GM04503 (cell line): ENCODE data around the gene SCRT2.
A peak's percentile ranks its signal among the peaks of the same experiment; 100 is the strongest.

Source experiments
- DNase-seq: peaks from one replicate; pipeline ENCODE4 v3.0.0-alpha.2; 2012; ENCODE audit warnings: low read depth

SCRT2 gene

GRCh38 chr20:671252-672030 lies 4.2 kb downstream of the SCRT2 start:
- no peak for DNase-seq

GRCh38 chr20:669573-669972 lies 6.0 kb downstream of the SCRT2 start:
- no peak for DNase-seq

- no peak for DNase-seq
Measured at GRCh38 chr20:668638-669037, 7.0 kb downstream of the SCRT2 start.

DNA sequence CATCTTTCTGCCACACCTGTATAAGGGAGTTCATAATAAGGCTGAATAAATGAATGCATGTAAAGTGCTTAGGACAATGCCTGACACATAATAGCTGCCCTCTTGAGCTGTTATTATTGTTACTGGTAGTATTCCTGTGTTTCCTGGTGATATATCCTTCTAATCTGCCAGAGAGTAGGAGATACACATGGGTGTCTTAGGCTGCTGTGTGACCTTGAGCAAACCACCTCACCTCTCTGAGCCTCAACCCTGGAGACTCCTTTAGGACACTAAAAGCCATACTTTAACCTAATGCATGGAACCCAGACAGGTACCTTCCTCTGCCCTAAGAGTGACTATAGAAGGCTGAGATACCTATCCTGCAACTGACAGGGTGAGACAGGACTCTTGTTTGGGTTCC lies 7.6 kb downstream of the SCRT2 start:
- DNase-seq = no peak

GRCh38 chr20:667351-668034 lies 8.1 kb downstream of the SCRT2 start:
- no peak for DNase-seq

DNA sequence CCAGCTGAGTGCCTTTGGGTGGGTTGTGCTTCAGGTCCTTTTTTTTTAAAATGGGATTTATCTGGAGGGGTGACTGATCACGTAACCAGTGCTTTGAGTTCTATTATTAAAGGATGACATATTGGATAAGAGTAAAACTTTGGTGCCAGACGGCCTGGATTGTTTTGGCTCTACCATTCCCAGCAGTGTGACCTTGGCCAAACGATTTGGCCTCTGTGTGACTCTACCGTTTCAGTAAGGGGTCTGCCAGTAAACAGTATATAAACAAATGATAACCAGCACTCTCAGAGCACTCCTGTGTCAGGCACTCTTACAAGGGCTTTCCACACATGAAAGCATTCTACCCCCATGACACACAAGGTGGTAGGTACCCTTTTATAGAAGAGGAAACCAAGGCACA lies 8.7 kb downstream of the SCRT2 start:
- no peak for DNase-seq

GRCh38 chr20:665276-665675 lies 10.3 kb downstream of the SCRT2 start:
- DNase-seq = no peak

GRCh38 chr20:664576-664975 lies 11.0 kb downstream of the SCRT2 start:
- no peak for DNase-seq

GRCh38 chr20:664151-664550 lies 11.5 kb downstream of the SCRT2 start:
- no peak for DNase-seq

DNA sequence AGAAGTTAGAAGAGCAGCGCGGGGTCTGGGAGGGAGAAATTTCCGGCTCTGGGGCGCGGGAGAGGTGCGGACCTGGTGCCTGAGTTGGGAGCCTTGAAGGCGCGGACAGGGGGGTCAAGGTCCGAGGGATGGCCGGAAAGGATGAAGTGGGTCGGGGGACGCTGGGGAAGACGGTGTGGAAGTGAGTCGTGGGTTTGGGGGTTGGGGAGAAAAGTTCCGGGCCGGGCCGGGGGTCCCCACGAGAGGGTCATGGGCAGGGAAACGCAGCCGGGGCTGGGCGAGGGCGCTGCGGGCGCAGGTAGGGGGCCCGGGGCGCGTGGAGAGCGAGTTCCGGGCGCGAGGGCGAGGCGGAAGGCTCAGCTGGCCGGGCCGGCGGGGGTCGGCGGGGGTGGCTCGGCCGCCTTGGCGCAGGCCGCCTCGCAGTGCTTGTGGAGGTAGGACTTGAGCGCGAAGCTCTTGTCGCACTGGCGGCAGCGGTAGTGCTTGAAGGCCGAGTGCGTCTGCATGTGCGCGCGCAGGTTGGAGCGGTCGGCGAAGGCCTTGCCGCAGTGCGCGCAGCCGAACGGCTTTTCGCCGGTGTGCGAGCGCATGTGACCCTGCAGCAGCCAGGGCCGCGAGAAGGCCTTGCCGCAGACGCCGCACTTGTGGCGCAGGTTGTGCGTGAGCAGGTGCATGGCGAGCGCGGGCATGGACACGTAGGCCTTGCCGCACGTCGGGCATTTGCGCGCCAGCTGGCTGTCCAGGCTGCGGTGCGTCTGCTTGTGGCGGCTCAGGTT lies 12.1 kb downstream of the SCRT2 start:
- no peak for DNase-seq

- no peak for DNase-seq
Measured at GRCh38 chr20:662277-663192, 13.1 kb downstream of the SCRT2 start.

DNA sequence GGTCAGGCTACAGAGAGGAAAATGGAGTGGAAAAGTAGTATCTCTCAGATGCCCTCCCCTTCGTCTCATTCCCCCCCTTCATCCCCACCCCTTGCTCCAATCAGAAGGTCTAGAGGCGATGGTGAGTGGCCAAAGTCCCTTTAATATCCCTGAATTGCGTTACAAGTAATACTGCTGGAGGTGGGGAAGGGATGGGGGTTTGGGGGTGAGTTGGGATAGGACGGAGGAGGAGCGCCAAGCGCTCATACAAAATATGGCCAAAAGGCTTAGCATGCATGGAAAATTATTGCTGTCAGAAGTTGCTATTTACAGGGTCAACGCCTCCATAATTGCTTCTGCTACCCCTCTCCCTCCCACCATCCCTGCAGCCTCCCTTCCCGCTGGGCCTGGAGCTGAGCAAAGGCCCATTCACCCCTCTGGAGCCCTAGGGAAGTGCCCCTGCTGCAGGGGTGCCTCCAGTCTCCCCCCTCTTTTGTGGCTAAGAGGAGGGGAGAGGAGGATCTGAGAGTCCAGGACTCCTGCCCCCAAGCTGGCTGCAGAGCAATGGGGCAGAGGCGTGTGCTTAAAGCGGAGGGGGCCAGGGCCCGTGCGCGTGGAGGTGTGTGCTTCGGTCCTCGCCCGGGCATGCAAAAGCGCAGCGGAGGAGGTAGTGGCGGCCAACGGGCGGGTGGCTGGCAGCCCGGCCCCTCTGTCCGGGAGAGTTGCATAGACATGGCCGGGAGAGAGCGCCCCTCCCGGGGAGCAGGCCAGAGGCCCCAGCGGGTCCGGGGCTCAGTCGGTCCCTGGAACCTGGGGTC lies 13.9 kb downstream of the SCRT2 start:
- no peak for DNase-seq

DNA sequence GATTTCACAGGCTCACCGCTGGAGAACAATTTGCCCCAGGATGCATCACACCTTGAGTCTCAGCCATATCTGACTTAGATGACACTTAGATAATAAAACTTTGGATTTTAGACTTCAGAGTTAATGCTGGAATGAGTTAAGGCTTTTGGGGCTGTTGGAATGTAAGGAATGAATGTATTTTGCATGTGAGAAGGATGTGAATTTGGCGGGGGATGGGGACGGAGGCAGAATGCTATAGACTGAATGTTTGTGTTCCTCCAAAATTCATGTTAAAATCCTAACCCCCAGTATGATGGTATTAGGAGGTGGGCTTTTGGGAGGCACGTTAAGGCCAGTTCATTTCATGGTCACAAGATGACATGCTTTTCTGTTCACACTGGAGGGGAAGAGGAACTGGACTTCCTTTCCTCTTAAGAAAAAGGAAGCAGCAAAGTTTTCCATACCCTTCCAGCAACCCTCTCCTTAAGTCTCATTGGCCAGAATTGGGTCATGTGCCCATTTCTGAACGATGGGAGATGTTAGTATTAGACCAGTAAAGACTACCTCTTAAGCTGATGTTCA lies 16.8 kb downstream of the SCRT2 start:
- DNase-seq = no peak

- no peak for DNase-seq
Measured at GRCh38 chr20:658202-658601, 17.4 kb downstream of the SCRT2 start.

- no peak for DNase-seq
Measured at GRCh38 chr20:655726-656624, 19.6 kb downstream of the SCRT2 start.

DNA sequence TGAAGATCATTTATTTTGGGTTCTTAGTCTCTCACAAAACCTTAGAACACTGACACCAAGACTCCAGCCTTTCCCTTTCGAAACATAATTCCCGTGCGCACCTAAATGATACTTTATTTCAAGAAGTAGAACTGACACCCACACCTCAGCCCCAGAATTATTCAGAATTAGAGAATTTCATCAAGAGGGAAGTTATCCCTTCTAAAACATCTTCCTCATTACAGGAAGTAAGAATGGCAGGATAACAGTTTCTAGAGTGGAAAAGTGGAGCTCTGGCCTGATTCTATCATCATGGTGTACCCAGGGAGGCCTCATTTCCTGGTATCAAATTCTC lies 21.2 kb downstream of the SCRT2 start:
- DNase-seq = no peak

GRCh38 chr20:653590-654416 lies 21.8 kb downstream of the SCRT2 start:
- no peak for DNase-seq

- peak; percentile 46 for DNase-seq
Measured at GRCh38 chr20:653110-653589, 22.5 kb downstream of the SCRT2 start, which contains the start of gene SRXN1. TSS of gene SRXN1 (minus strand) at chr20:653200. CDS start at chr20:653185, 15 bp downstream.
